ENCODE measurements around the gene MYO10. TPM values are rescaled to one million over a fixed set of nuclear protein-coding genes. Genes with fewer than 3 reads are reported as not detected.

The MYO10 gene
- total and polyA plus RNA-seq, 2 of the 8 experiments (the other 6 are each of a cell fraction or from before 2014, with no cell fraction given) = 21.5 to 107 TPM

GRCh38 chr5:16914108-16914435 is 22.0 kb downstream of the MYO10 start (continued):
- TF ChIP-seq GTF2F1 (IDR thresholded peaks at IDR 0.05; ENCODE audit: borderline replicate concordance, low read depth, low read length) (no peak), TAF7 (optimal IDR thresholded peaks at IDR 0.05; ENCODE audit: borderline replicate concordance, low read depth, low read length) (no peak), ATF2 (IDR thresholded peaks at IDR 0.05; ENCODE audit: low read length) (no peak)
